Fibroblast of gingiva (primary cell): ENCODE measurements around the gene LYVE1.
"Not testable (repeated sequence)": the region's sequence is repeated elsewhere in the genome, so short reads cannot be mapped to it uniquely, and the experiment has no call there.

Experiments
- DNase-seq: peaks from one replicate; pipeline ENCODE4 v3.0.0-alpha.2; 2011; ENCODE audit warnings: low read depth

The LYVE1 gene, protein sequence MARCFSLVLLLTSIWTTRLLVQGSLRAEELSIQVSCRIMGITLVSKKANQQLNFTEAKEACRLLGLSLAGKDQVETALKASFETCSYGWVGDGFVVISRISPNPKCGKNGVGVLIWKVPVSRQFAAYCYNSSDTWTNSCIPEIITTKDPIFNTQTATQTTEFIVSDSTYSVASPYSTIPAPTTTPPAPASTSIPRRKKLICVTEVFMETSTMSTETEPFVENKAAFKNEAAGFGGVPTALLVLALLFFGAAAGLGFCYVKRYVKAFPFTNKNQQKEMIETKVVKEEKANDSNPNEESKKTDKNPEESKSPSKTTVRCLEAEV

DNA sequence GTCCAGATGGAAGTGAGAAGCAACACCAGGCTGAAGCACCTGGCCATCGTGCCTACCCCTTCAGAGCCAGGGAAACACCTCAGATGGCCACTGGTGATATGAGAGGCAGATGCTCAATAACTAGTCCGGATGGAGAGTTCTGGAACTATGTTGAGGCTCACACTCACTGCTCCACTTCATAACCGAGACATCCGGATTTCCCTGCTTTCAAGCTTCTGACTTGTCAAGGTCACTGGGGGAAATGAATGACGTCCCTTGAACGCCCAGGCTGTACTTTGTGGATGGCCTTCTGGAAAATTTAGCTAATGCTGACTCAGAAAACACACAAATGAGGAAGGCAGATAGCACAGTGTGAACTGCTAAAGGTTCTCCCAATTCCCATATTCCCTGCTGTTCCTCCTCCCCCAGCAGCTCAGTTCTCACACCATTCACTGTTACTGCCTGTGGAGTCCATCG lies at the start of gene LYVE1:
Gene LYVE1 (minus strand): TSS at position 180 of the 456 bp plus-strand sequence. CDS start 133 bp downstream, at position 47.
- DNase-seq = no peak

DNA sequence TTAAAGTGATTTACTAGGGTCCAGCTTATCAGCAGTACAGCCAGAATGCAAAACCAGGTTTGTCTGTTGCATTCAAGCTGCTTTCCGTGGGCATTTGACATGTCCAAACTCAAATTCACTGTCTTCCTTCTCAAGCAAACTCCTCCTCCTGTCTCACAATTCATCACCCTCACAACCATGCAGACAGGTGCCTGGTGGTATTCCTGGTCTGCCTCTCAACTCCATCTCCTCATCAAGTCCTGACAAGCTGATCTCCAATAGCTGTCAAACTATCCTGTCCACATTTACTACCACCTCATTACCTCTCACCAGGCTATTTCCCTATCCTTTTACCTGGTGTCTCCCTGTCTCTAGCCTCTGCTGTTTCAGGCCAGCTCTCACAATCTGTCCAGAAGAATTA lies 49.1 kb upstream of the LYVE1 start:
- no peak for DNase-seq

DNA sequence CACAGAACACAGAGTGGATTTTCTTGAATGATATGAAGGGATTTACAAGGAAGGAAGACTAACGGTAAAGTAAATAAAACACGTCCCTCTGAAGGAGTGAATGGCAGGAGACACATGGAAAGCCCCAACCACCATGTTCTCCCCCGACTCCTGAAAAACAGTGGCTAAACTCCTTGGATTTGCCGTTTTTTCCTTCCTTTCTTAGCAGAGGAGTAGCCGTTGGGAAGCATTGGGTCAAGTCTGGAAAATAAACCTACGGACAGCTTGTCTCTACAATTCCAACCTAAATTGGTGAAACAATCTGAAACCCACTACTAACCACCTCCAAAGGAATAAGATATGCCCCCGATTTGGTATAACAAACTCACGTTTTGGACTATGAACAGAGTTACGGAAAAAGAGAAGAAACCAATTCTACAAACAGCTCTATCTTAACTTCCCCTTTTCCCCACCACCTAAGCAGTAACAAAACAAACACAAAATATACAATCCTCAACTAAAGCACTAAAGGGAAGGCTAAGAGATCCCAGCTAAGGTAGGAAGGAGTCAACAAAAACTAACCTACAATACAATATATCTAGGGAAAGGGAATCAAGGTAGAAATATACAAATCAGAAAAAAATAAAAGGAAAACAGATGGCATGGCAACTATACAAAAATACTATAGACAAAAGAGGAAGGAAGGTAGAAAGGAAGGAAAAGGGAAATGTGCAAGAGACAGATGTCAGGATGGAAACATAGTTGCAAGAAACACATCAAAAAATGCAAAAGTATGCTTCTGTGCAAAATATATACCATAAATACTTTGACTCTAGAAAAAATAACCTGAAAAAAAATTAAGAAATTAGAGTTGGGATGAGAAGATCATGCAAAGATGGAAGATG lies 43.8 kb upstream of the LYVE1 start:
- no peak for DNase-seq

DNA sequence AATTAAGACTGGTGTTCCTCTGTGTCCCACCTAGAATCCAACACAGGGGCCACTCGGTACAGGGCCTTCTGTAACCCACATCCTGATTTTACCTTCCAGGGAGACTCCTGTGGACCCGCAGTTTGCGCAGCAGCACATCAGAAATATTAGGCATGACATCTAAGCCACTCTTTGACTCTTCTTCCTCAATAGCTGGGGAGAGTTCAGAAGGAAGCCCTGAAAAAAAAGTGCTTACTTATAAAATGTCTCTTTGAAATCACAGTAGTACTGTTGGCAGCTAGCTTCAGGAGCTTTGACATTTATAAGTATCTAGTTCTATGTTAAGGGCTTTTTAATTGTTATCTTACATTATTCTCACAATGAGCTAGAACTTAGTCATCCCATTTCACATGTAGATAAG lies 41.2 kb upstream of the LYVE1 start:
- DNase-seq = no peak

DNA sequence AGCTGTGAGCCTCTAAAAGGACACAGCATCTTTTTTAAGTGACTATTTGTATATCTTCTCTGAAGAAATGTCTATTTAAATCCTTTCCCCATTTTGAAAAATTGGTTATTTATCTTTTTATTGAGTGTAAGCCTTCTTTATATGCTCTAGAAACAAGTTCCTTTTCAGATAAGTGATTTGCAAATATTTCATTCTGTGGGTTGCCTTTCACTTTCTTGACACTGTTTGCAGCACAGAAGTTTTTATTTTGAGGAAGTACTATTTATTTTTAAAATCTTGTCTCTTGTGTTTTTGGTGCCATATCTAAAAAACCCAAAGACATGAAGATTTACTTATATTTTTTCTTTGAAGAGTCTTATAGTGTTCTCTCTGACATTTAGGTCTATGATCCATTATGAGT lies 40.1 kb upstream of the LYVE1 start:
- no peak for DNase-seq

DNA sequence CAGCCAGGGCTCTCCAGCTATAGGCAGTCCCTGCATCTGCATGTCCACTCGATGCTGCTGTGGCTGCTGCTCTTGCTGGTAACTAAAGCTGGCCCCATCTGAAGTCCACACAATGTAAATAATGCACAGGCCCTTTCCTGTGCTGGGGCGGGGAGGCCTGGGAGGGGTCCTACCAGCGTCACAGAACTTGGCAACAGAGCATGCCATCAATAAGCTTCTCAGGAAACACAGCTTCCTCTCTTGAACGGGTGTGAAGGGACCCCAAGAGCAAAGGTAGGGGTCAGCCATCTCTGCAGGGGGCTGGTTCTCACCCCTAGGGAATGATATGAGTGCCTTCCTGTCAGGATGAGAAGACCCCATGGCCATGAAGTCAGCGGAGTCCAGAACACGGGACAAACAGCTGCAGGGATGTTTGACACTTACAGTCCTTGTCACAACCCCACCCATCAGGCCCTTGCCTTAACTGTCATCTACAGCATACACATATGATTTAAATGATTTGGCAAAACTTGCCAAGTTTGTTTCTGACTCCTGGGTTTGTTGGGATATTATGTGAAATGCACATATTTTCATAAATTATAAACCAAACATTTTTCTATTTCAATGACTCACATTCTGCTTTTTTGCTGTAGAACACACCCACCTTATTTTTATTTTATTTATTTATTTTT lies 39.1 kb upstream of the LYVE1 start:
- DNase-seq = no peak

DNA sequence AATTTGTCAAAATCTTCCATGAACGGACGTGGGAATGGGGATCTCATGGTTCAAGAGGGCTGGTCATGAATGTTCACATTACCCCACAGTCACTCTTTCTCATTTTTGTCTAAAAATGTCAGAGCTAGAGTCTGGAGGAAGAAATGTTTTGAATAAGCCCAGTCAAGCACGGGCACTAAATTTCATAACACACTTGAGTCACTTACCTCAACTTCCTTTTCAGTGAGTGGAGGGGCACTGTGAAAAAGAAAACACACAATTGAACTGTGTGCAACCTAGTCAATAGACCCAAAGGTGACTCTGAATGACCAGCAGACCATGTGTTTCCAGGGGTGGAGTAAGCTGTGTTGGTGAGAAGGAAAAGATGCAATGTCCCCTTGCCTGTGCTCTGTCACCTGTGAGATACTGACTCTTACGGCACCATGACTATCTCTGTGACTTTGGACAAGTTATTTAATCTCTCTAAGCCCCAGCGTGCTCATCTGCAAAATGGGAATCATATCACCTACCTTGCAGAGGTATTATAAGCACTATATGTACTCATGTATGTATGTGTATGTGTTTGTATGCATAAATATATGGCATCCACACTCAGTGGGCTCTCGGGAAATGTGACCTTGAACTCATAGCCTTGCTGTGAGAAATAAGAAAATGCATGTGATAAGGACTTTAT lies 38.2 kb upstream of the LYVE1 start:
- peak; percentile 54 for DNase-seq

DNA sequence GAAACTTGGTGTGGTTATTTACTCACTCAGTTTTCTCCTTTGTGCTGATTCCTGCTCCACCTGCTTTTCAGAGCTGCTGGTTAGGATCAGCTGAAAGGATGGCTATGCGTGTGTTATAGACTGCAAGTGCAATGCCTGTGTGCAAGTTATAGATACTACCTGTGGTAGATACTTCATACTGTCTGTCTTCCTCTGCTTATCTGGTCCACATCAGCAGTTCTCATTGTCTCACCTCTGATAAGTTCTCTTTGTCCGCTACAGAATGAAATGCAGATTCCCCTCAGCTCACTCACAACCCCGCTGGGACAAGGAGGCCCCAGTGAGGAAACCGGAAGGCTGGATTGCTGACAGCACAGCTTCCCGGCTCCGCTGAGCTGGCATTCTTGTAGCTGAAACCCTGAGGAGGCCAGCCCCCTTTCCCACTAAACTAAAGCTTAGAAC lies 37.5 kb upstream of the LYVE1 start:
- peak; percentile 83 for DNase-seq

DNA sequence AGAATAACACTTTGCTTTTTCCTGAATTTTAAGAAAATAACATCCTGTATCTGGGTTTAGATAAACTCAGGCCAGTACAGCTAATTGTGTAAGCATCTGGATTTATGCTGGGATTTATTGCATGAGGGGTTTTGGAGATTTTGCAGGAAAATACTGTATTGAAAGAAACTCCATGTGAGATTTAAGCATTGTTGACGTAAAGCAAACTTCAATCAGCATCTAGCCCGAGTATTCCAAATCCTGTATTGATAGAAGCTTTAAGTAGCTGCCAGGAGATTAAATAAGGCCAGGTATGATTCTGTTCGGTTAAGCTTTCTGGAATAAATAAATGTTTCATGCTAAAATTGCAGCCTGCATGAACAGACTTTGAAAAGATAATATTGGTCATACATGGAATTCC lies 36.3 kb upstream of the LYVE1 start:
- no peak for DNase-seq

DNA sequence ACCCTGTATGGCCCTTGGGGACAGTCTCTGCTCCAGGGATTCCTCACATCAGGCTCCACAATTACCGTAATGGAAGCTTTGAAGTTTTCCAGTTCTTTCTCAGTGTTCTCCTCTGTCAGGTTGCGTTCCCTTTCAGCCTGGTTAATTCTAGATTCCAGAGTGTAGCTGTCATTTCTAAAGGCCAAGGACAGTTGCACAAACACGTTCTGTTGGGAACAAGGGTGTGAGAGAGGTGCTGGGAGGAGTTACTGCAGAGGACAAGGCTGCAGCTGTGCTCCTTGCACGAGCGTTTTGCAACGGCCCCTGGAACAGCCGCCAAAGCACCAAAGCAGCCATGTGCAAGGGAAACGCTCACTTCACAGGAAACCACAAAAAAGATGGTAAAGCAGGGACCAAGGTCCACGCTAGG lies 35.9 kb upstream of the LYVE1 start:
- peak; percentile 64 for DNase-seq

DNA sequence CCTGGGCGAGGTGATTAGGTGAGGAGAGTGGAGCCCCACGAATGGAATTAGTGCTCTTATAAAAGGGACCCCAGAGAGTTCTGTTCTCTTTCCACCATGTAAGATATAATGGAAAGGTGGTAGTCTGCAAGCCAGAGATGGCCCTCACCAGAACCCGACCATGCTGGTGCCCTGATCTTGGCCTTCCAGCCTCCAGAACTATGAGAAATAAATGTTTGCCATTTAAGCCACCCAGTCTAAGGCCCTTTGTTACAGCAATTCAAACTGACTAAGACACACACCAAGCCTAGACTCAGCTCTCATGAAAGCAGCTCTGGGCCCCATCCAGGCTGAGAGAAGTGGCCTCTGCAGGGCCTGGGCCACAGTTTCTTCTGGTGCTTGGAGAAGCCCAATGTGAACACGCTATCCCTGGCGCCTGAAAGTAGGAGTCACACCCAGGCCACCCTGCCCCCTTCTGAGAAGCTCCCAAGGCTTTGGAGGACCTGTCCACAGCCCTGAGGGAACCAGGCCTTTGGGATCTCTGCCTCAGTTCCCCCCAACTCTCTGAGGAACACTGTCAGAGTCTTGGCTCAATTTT lies 35.3 kb upstream of the LYVE1 start:
- DNase-seq = no peak

DNA sequence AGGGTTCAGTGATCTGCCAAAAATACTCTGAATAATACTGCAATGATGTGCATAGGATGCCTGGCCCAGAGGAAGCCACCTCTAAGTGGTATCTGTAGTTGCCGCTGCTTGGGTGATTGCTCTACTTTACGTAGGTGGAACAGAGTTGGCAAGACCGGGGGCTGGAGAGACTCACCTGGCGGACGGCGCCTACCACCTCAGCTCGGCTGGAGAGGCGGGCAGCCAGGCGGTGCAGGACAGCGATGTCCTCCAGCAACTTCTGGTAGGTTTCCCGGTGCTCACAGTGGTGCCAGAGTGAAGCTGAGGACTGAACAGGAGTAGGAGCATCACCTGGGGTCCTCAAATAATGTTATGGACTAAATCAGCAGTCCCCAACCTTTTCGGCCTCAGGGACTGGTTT lies 34.5 kb upstream of the LYVE1 start:
- DNase-seq = no peak

DNA sequence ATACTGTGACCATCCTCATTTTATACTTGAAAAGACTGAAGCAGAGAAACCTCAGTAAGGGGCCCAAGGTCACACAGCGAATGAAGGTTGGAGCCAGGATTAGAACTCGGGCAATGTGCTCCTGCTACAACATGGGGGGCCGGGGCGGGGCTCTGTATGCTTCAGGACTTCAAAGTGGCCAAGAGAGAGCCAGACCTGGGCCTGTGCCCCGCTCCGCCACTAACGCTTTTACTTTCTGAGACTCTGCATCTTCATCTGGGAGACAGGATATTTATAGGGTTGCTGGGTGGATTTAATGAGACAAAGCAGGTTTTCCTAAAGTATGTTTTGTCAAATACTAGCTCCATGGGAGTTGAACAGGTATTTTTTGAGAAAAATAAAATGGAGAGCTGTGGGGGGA lies 33.9 kb upstream of the LYVE1 start:
- no peak for DNase-seq

DNA sequence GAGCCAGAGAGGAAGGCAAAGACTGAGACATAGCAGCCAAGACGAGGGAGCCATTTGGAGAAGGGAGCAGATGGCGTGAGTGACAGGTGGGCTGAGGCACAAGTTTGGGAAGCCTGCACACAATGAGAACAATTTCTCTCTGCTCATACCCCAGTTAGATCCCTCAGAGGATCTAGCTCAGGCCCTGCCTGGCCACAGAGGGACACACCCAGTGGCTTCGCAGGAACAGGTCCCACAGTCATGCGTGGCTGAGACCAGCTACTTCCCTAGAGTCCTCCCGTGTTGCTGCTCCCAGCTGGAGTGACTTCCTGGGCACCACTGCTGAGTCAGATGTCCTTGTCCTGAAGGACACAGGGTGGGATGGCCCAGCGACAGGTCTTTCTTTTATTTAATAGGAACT lies 33.4 kb upstream of the LYVE1 start:
- DNase-seq = no peak

DNA sequence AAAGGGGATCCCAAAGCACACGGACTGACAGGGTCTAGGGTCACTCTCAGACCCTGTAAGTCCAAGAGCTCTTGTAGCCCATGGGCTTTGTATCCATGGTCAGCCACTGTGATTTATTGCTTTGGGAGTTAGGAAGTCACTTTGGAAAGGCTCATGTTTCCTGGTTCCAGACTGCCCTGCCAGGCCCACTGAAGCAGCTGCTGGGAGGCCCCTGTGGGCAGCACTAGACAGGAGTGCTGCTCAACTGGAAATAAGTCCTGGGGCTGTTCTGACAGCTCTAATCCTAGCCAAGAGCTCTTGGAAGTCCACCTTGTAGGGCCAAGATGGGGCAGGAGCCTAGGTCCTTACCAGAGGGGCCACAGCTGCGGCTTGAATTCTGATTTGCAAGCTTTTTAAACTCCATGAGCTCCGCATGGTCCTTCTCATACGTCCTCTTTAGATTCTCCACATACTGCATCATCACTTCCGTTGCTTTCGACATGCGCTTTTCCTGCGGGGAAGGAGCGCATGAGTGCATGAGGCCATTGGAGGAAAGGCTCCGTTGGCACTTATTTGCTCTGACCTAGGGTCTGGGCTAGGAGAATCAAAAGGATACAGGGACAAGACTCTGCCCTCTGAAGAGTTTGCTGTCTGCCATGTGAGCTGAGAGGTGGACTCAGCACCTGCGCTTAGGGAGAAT lies 32.2 kb upstream of the LYVE1 start:
- DNase-seq = no peak

DNA sequence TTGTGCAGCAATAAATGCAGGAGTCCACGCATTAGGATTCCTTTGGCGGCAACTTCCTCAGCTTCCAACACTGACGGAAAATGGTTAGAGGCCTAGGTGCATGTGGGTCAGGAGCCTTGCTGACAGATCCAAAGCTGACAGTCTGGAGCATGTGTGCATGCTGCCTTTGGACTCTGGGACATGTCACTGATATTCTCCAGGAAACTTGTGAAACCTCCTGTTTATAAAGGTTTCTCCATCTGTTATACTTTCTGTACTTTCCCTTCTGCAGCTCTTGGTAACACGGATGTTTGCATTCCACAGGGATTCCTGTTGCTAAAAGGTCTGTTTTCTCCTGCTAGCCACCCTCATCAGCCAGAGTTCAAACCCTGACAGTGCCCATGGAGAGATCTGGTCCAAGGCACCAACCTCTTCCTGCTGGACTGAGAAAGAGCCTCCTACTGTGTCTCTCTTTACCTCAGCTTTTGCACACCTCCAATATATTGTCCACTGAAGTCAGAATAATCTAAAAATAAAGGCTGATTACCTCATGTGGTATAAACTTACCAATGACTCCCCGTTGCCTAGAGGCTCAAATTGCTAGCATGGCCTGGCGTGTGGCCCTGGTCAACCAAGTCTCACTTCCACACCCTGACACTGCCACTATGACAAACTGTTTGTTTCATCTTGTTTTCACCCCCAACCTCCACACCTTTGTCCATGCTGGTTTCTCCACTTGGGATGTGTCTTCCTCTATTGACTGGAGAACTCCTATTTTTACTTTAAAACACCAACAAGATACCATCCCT lies 31.1 kb upstream of the LYVE1 start:
- DNase-seq = peak; percentile 45

DNA sequence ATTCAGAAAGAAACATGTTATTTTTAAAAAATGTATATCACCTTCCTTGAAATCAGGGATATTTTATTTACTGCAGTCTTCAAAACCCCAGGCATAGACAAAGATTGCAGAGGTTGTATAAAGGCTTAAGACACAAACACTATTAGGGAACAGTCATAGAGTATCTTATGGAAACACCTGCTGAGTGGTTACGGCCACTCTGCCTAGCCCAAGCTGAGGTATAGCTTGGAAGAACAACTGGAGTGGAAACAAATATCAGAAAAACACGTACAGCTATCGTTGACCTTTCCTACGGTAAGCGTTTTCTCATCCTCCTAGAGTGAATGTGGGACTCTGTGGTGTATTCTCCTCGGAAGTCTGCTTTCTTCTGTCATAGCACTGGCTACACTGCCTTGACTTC lies 30.4 kb upstream of the LYVE1 start:
- no peak for DNase-seq

DNA sequence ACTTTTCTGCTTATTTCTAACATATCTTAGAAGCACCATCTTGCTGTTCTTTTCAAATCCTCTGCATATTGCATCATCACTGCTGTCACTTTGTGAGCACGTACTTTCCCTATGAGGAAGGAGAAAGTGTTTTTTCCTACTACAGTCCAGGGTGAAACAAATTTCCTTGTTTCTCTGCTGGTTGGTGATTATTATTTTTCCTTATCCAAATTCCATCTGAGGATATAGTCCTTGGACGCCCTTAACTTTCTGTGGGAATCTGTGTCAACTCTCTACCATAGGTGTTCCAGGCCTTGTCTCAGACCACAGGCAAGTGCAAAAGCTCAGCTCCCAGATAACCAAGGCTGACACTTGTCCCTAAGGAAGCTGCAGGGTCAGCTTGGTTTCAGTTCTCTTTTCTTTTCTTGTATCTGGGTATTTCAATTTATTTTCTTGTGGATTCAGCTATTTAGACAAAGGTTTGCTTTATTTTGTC lies 29.4 kb upstream of the LYVE1 start:
- DNase-seq = no peak

DNA sequence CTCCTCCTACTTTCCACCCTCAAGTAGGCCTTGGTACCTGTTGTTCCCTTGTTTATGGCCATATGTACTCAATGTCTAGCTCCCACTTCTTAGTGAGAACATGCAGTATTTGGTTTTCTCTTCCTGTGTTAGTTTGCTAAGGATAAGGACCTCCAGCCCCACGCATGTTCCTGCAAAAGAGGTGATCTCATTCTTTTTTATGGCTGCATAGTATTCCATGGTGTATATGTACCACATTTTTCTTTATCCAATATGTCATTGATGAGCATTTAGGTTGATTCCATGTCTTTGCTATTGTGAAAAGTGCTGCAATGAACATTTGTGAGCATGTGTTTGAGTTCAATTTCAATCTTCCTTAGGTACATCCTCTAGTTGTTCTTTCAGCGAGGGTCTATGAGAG lies 27.4 kb upstream of the LYVE1 start:
- not testable (repeated sequence) for DNase-seq

DNA sequence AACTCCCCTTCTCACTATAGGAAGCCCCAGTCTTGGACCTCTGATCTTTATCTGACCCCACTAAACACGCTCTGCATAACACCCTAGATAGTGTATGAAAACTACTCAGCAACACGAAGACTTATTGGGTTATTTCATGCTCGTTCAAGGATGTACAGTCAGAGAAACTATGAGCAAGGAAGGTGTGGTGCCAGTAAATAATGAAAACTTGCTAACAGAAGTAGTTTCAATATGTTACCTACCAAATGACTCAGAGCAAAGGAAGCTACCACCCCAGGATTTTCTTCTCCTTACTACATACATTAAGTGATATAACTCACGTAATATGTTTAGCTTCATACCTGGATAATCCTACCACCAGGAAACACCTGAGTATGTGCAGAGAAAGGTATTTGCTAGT lies 25.9 kb upstream of the LYVE1 start:
- no peak for DNase-seq
